CD4-positive, alpha-beta T cell (primary cell): ENCODE data around the gene TBC1D14. TPM values are rescaled to one million over a fixed set of nuclear protein-coding genes. Genes with fewer than 3 reads are reported as not detected.

Source experiments
- ATAC-seq: fragments of 200-7000 bp; cut with Tn5 transposase; one replicate; pipeline ENCODE4 v1.10.0; 2022; ENCODE audit warnings: mild to moderate bottlenecking; ENCODE audit not compliant: poor library complexity
- CTCF ChIA-PET: fragments of 350-600 bp; sonication (Branson Sonifier 250); formaldehyde crosslinking; loops from one replicate; lab custom pipeline; 2021; ENCODE audit warnings: antibody characterized with exemption, inconsistent platforms; lab: Charles Lee
- POLR2A ChIA-PET: fragments of 350-600 bp; sonication (Branson Sonifier 250); formaldehyde crosslinking; loops from one replicate; lab custom pipeline; 2021; ENCODE audit warnings: antibody characterized with exemption, inconsistent platforms; lab: Charles Lee
- DNase-seq, 14 experiments: peaks; one replicate each; pipeline ENCODE4 v3.0.0-alpha.2; 2013 to 2020; ENCODE audit warnings: mixed read lengths in 2 of 14
- H3K27ac ChIP-seq, 2 donors: one replicate each; pipeline versions ENCODE4 v1.5.1 to v1.7.0; 2013; ENCODE audit warnings: low read length in 2 of 2, low read depth in 1 of 2, mild to moderate bottlenecking in 1 of 2
- H3K27me3 ChIP-seq, 2 experiments: 1 replicate in 1 of 2; 2 replicates in 1 of 2; pipeline versions ENCODE4 v1.6.1 to v1.7.0; 2013; ENCODE audit warnings: low read length in 2 of 2, control low read depth in 1 of 2, mild to moderate bottlenecking in 1 of 2, moderate library complexity in 1 of 2; ENCODE audit not compliant: insufficient read depth in 2 of 2, control insufficient read depth in 1 of 2
- H3K36me3 ChIP-seq: one replicate; pipeline ENCODE4 v1.6.1; 2013; ENCODE audit warnings: low read length, control low read depth; ENCODE audit not compliant: insufficient read depth
- H3K4me1 ChIP-seq: one replicate; pipeline ENCODE4 v1.6.1; 2013; ENCODE audit warnings: low read length, control low read depth; ENCODE audit not compliant: insufficient read depth
- H3K4me3 ChIP-seq: one replicate; pipeline ENCODE4 v1.5.1; 2013; ENCODE audit warnings: mild to moderate bottlenecking, low read length, moderate library complexity
- H3K9me3 ChIP-seq, 2 experiments: 1 replicate in 1 of 2; 2 replicates in 1 of 2; pipeline versions ENCODE4 v1.6.1 to v1.7.0; 2013; ENCODE audit warnings: low read length in 2 of 2, mild to moderate bottlenecking in 2 of 2, control low read depth in 1 of 2, moderate library complexity in 1 of 2; ENCODE audit not compliant: control insufficient read depth in 1 of 2, insufficient read depth in 1 of 2
- H3K27ac Mint-ChIP-seq: one replicate; pipeline ENCODE4 v1.8.0; 2020; ENCODE audit warnings: mixed read lengths
- H3K27me3 Mint-ChIP-seq: one replicate; pipeline ENCODE4 v1.8.0; 2021; ENCODE audit warnings: mixed read lengths
- H3K36me3 Mint-ChIP-seq: one replicate; pipeline ENCODE4 v1.8.0; 2021; ENCODE audit warnings: low read depth, mixed read lengths
- H3K4me1 Mint-ChIP-seq: one replicate; pipeline ENCODE4 v1.8.0; 2021; ENCODE audit warnings: low read depth, mixed read lengths
- H3K4me3 Mint-ChIP-seq: one replicate; pipeline ENCODE4 v1.8.0; 2020; ENCODE audit warnings: mild to moderate bottlenecking, mixed read lengths
- H3K9me3 Mint-ChIP-seq: one replicate; pipeline ENCODE4 v1.8.0; 2020; ENCODE audit warnings: mixed read lengths
- CTCF ChIP-seq: fragments of 200-600 bp; IDR thresholded peaks from one replicate; pipeline ENCODE4 v1.8.0; 2022; ENCODE audit warnings: antibody characterized with exemption, mild to moderate bottlenecking
- intact Hi-C, 2 experiments: fragments of 100-400 bp; cut with DNase I in 1 of 2; cut with micrococcal nuclease in 1 of 2; formaldehyde crosslinking; loops; one replicate each; pipeline versions ENCODE4 v1.15.1 to v1.9.0; 2023 to 2025; cut with DNase I, micrococcal nuclease
- total RNA-seq, 174 experiments: library from RNA in 2 of 174; stranded (reverse) in 2 of 174; gene quantifications; one replicate each; pipeline ENCODE4 v1.2.3 and lab custom pipeline; 2021 to 2026

The TBC1D14 gene
- total RNA-seq, 2 experiments from 2014 or later: 31.2 to 34.1 TPM

- H3K36me3 ChIP-seq: no peaks in the 10 kb centered on the region
- no peak overlapping the region for H3K4me3 ChIP-seq
- ATAC-seq: no peak
- Mint-ChIP-seq H3K27ac (peak overlapping the region; percentile 57), H3K4me1 (peaks cover 33% of the 10 kb centered on the region), H3K9me3 (no peaks in the 10 kb centered on the region), H3K4me3 (no peak overlapping the region), H3K27me3 (no peaks in the 10 kb centered on the region), H3K36me3 (no peaks in the 10 kb centered on the region)
- peaks cover 43% of the 10 kb centered on the region for H3K4me1 ChIP-seq
- intact Hi-C loops: no loop called here
- TF ChIP-seq CTCF: no peak
- POLR2A ChIA-PET: interaction anchor here (0.6 to 1.4 kb wide), 4 partner anchors 17 to 187 kb away, joined by 3 to 5 read pairs (median 3); partner anchors contain the start of gene TADA2B
- CTCF ChIA-PET: interaction anchor here (0.9 kb wide), 1 partner anchor 20 kb away, joined by 4 read pairs; no protein-coding TSS in a partner anchor
- peak overlapping the region in 1 of 2 donors; percentile 34 for H3K27ac ChIP-seq
- no peak for DNase-seq
- no peaks in the 10 kb centered on the region for H3K27me3 ChIP-seq
- peaks cover 0 to 15% of the 10 kb centered on the region in 2 experiments for H3K9me3 ChIP-seq
Measured at GRCh38 chr4:6893449-6894085, 16.1 kb upstream of the TBC1D14 start.

GRCh38 chr4:6894086-6894478 lies 15.5 kb upstream of the TBC1D14 start:
- no peak for TF ChIP-seq CTCF
- H3K4me1 ChIP-seq: peaks cover 48% of the 10 kb centered on the region
- Mint-ChIP-seq H3K27ac (peak overlapping the region; percentile 57), H3K4me3 (no peak overlapping the region), H3K4me1 (peaks cover 38% of the 10 kb centered on the region), H3K36me3 (no peaks in the 10 kb centered on the region), H3K9me3 (no peaks in the 10 kb centered on the region), H3K27me3 (no peaks in the 10 kb centered on the region)
- intact Hi-C loops: no loop called here
- CTCF ChIA-PET: no interaction called here
- no peaks in the 10 kb centered on the region for H3K27me3 ChIP-seq
- ATAC-seq: no peak
- no peak for DNase-seq
- peaks cover 0 to 13% of the 10 kb centered on the region in 2 experiments for H3K9me3 ChIP-seq
- H3K4me3 ChIP-seq: no peak overlapping the region
- H3K27ac ChIP-seq: no peak overlapping the region
- no peaks in the 10 kb centered on the region for H3K36me3 ChIP-seq
- POLR2A ChIA-PET: no interaction called here

GRCh38 chr4:6894528-6895498 lies 14.8 kb upstream of the TBC1D14 start:
- H3K36me3 ChIP-seq: no peaks in the 10 kb centered on the region
- Mint-ChIP-seq H3K4me1 (peaks cover 45% of the 10 kb centered on the region), H3K27ac (peak overlapping the region; percentile 39), H3K27me3 (no peaks in the 10 kb centered on the region), H3K4me3 (no peak overlapping the region), H3K36me3 (no peaks in the 10 kb centered on the region), H3K9me3 (no peaks in the 10 kb centered on the region)
- H3K27ac ChIP-seq: no peak overlapping the region
- no peak for DNase-seq
- ChIA-PET POLR2A (no interaction called here), CTCF (no interaction called here)
- intact Hi-C loops: no loop called here
- H3K9me3 ChIP-seq: peaks cover 0 to 6% of the 10 kb centered on the region in 2 experiments
- no peak for ATAC-seq
- H3K4me3 ChIP-seq: no peak overlapping the region
- peaks cover 55% of the 10 kb centered on the region for H3K4me1 ChIP-seq
- TF ChIP-seq CTCF: no peak
- no peaks in the 10 kb centered on the region for H3K27me3 ChIP-seq
